Measurements from ENCODE around the gene CNTRL. TPM values are rescaled to one million over a fixed set of nuclear protein-coding genes. Genes with fewer than 3 reads are reported as not detected.

CNTRL gene
- total and polyA plus RNA-seq, 2 of the 8 experiments (the other 6 are each of a cell fraction or from before 2014, with no cell fraction given): 5.1 to 13.9 TPM

DNA sequence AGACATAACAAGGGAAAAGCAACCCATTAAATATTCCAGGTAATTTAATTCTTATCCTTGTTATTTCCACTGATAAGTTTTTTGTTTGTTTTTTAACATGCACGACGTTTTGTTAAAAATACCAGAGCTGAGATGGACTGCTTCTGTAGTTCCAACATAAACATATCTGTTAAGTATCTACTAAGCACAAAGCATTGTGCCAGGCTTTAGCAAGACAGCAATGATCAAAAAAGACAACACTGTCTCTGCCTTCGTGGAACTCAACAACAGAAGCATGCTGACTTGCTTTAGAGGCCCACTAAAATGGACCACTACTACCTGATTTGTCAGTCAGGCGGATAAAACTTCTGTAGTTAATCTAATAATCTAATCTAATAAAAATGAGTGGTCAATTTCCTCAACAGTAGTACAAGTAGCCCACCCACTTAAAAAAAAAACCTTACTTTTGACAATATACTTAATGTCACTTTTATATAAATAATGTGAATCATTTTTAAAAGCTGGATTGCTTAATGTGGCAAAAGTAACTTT is 123.8 kb downstream of the CNTRL start (continued):
- TF ChIP-seq, protein P1, sequence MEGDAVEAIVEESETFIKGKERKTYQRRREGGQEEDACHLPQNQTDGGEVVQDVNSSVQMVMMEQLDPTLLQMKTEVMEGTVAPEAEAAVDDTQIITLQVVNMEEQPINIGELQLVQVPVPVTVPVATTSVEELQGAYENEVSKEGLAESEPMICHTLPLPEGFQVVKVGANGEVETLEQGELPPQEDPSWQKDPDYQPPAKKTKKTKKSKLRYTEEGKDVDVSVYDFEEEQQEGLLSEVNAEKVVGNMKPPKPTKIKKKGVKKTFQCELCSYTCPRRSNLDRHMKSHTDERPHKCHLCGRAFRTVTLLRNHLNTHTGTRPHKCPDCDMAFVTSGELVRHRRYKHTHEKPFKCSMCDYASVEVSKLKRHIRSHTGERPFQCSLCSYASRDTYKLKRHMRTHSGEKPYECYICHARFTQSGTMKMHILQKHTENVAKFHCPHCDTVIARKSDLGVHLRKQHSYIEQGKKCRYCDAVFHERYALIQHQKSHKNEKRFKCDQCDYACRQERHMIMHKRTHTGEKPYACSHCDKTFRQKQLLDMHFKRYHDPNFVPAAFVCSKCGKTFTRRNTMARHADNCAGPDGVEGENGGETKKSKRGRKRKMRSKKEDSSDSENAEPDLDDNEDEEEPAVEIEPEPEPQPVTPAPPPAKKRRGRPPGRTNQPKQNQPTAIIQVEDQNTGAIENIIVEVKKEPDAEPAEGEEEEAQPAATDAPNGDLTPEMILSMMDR (IDR thresholded peaks at IDR 0.05; ENCODE audit: control extremely low read depth in 1 of 3, insufficient read depth in 1 of 3, low read depth in 1 of 3, low read length in 3 of 3): no peak
- TF ChIP-seq SRF (IDR thresholded peaks at IDR 0.05; ENCODE audit: low read depth, low read length) (no peak), CHD1 (IDR thresholded peaks at IDR 0.05; ENCODE audit: low read depth, low read length) (no peak), HDAC6 (IDR thresholded peaks at IDR 0.05; ENCODE audit: low read depth, low read length) (no peak)
